ENCODE data around the gene SLIT2.

Gene SLIT2

GRCh38 chr4:20251796-20252655, at the start of gene SLIT2:
Gene SLIT2 (plus strand): TSS chr4:20251905. CDS start chr4:20253816, 1,911 bp downstream.
- DNase-seq = peak; percentile 59

- no peak for DNase-seq
These were observed 48.2 kb upstream of the SLIT2 start for GRCh38 chr4:20203508-20203907.

- no peak for DNase-seq
These were observed 34.2 kb upstream of the SLIT2 start for GRCh38 chr4:20217521-20217920.

- DNase-seq = no peak
These were observed 33.8 kb upstream of the SLIT2 start for GRCh38 chr4:20217951-20218350.

- no peak for DNase-seq
These were observed 32.2 kb upstream of the SLIT2 start for GRCh38 chr4:20219521-20219920.

- DNase-seq = no peak
These were observed 13.7 kb upstream of the SLIT2 start for GRCh38 chr4:20237894-20238537.

- DNase-seq = peak; percentile 59
These were observed 3.5 kb upstream of the SLIT2 start for GRCh38 chr4:20248155-20248558.

- no peak for DNase-seq
These were observed 2.4 kb upstream of the SLIT2 start for GRCh38 chr4:20249333-20249732.

- peak; percentile 55 for DNase-seq
These were observed 492 bp upstream of the SLIT2 start for GRCh38 chr4:20251031-20251795.

- peak; percentile 25 for DNase-seq
These were observed 1.1 kb downstream of the SLIT2 start for GRCh38 chr4:20252656-20253282.

GRCh38 chr4:20253283-20253734, 1.6 kb downstream of the SLIT2 start:
- no peak for DNase-seq

GRCh38 chr4:20253735-20254409, 2.2 kb downstream of the SLIT2 start:
- DNase-seq = no peak

GRCh38 chr4:20254511-20255250, 3.0 kb downstream of the SLIT2 start:
- DNase-seq = peak; percentile 14

- DNase-seq = no peak
These were observed 3.5 kb downstream of the SLIT2 start for GRCh38 chr4:20255251-20255586.

- no peak for DNase-seq
These were observed 4.1 kb downstream of the SLIT2 start for GRCh38 chr4:20255823-20256222.

GRCh38 chr4:20256381-20256881, 4.7 kb downstream of the SLIT2 start:
- no peak for DNase-seq

- DNase-seq = no peak
These were observed 8.0 kb downstream of the SLIT2 start for GRCh38 chr4:20259707-20260106.

- no peak for DNase-seq
These were observed 9.1 kb downstream of the SLIT2 start for GRCh38 chr4:20260821-20261220.

GRCh38 chr4:20262221-20262620, 10.5 kb downstream of the SLIT2 start:
- no peak for DNase-seq

GRCh38 chr4:20264688-20265087, 13.0 kb downstream of the SLIT2 start:
- no peak for DNase-seq

GRCh38 chr4:20265726-20266125, 14.0 kb downstream of the SLIT2 start:
- DNase-seq = no peak
